ENCODE data around the gene STYK1.

DNA sequence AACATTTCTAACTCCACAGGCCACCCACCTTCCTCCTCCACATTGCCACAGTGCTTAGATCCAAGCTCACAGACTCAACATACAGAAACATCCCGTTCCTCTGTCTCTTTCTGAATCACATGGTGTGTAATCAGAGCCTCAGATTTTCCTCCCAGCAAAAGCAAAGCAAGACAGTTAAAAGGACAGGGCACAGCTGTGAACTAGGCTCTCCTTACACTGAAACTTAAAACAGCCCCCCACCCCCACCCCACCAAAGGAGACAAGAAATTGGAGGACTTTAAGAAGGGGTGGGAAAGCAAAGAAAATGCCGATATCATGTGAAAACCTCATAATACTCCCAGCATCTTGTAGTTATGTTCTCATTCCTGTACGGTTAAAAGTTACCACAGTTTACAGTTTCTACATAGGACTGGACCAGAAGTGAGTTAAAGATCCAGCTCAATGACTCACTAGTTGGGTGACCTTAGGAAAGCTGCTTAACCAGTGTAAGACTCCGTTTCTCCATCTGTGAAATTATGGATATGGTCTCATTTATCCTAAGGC lies 44.5 kb upstream of the STYK1 start:
- TF ChIP-seq, protein P1, sequence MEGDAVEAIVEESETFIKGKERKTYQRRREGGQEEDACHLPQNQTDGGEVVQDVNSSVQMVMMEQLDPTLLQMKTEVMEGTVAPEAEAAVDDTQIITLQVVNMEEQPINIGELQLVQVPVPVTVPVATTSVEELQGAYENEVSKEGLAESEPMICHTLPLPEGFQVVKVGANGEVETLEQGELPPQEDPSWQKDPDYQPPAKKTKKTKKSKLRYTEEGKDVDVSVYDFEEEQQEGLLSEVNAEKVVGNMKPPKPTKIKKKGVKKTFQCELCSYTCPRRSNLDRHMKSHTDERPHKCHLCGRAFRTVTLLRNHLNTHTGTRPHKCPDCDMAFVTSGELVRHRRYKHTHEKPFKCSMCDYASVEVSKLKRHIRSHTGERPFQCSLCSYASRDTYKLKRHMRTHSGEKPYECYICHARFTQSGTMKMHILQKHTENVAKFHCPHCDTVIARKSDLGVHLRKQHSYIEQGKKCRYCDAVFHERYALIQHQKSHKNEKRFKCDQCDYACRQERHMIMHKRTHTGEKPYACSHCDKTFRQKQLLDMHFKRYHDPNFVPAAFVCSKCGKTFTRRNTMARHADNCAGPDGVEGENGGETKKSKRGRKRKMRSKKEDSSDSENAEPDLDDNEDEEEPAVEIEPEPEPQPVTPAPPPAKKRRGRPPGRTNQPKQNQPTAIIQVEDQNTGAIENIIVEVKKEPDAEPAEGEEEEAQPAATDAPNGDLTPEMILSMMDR (conservative IDR thresholded peaks at IDR 0.05; ENCODE audit: low read length), result no peak
- no peak for TF ChIP-seq EZH2phosphoT487 (IDR thresholded peaks at IDR 0.05; ENCODE audit: borderline replicate concordance)

Measured in Loucy (cell line).